Liver (tissue), 9 donors: ENCODE measurements around the gene FSIP2. TPM values are rescaled to one million over a fixed set of nuclear protein-coding genes. Genes with fewer than 3 reads are reported as not detected.
"Not testable (repeated sequence)": the region's sequence is repeated elsewhere in the genome, so short reads cannot be mapped to it uniquely, and the experiment has no call there.

ENCODE experiments used
- DNase-seq: peaks from one replicate; pipeline ENCODE4 v3.0.0-alpha.2; 2017; ENCODE audit warnings: low spot score
- H3K27ac ChIP-seq, 2 donors: one replicate each; pipeline ENCODE4 v1.7.0; 2013; ENCODE audit warnings: inconsistent platforms in 2 of 2, low read length in 2 of 2, control low read depth in 1 of 2, low read depth in 1 of 2, mild to moderate bottlenecking in 1 of 2
- H3K27me3 ChIP-seq, 4 donors: one replicate each; pipeline versions ENCODE4 v1.6.1 to v1.7.0; 2013; ENCODE audit warnings: low read length in 3 of 4, inconsistent platforms in 1 of 4, mild to moderate bottlenecking in 1 of 4, moderate library complexity in 1 of 4; ENCODE audit not compliant: control insufficient read depth in 4 of 4, insufficient read depth in 4 of 4
- H3K36me3 ChIP-seq, 4 donors: one replicate each; pipeline versions ENCODE4 v1.6.1 to v1.7.0; 2013; ENCODE audit warnings: low read length in 3 of 4, mild to moderate bottlenecking in 3 of 4, low read depth in 1 of 4, moderate library complexity in 1 of 4; ENCODE audit not compliant: control insufficient read depth in 4 of 4, insufficient read depth in 3 of 4
- H3K4me1 ChIP-seq, 4 donors: one replicate each; pipeline versions ENCODE4 v1.6.1 to v1.7.0; 2013; ENCODE audit warnings: low read length in 3 of 4, mild to moderate bottlenecking in 3 of 4, moderate library complexity in 1 of 4; ENCODE audit not compliant: control insufficient read depth in 4 of 4, insufficient read depth in 4 of 4
- H3K4me3 ChIP-seq, 3 donors: one replicate each; pipeline versions ENCODE4 v1.6.1 to v1.7.0; 2013; ENCODE audit warnings: low read length in 3 of 3, control low read depth in 1 of 3, low read depth in 1 of 3, mild to moderate bottlenecking in 1 of 3
- H3K9ac ChIP-seq, 2 donors: one replicate each; pipeline ENCODE4 v1.7.0; 2013; ENCODE audit warnings: low read length in 2 of 2, mild to moderate bottlenecking in 2 of 2, moderate library complexity in 2 of 2, control low read depth in 1 of 2, low read depth in 1 of 2
- H3K9me3 ChIP-seq, 4 donors: one replicate each; pipeline versions ENCODE4 v1.6.1 to v1.7.0; 2013; ENCODE audit warnings: low read length in 3 of 4; ENCODE audit not compliant: control insufficient read depth in 4 of 4
- ATF3 ChIP-seq: IDR thresholded peaks from 2 replicates; pipeline ENCODE4 v1.6.1; 2016; ENCODE audit warnings: antibody characterized with exemption
- CTCF ChIP-seq: fragments of 150-350 bp; IDR thresholded peaks from 2 replicates; pipeline ENCODE4 v1.5.1; 2017; ENCODE audit warnings: improper control_type of control experiment, low read depth, low read length; ENCODE audit not compliant: missing input control
- EGR1 ChIP-seq, 2 donors: IDR thresholded peaks; 2 replicates each; pipeline ENCODE4 v1.6.1; 2016 to 2018; ENCODE audit warnings: antibody characterized with exemption in 2 of 2, low read depth in 2 of 2
- FOXA1 ChIP-seq: IDR thresholded peaks from 2 replicates; pipeline ENCODE4 v1.6.1; 2016; ENCODE audit warnings: antibody characterized with exemption
- FOXA2 ChIP-seq: IDR thresholded peaks from 2 replicates; pipeline ENCODE4 v1.6.1; 2016; ENCODE audit warnings: antibody characterized with exemption
- GABPA ChIP-seq, 2 donors: IDR thresholded peaks in 1 of 2; conservative IDR thresholded peaks in 1 of 2; 2 replicates each; pipeline ENCODE4 v1.6.1; 2016; ENCODE audit warnings: antibody characterized with exemption in 2 of 2, mild to moderate bottlenecking in 1 of 2, moderate library complexity in 1 of 2
- HNF4A ChIP-seq, 2 donors: conservative IDR thresholded peaks; 2 replicates each; pipeline ENCODE4 v1.6.1; 2016; ENCODE audit warnings: antibody characterized with exemption in 2 of 2, mild to moderate bottlenecking in 2 of 2
- HNF4G ChIP-seq: IDR thresholded peaks from 2 replicates; pipeline ENCODE4 v1.6.1; 2016; ENCODE audit warnings: antibody characterized with exemption
- JUND ChIP-seq, 2 donors: IDR thresholded peaks; 2 replicates each; pipeline ENCODE4 v1.6.1; 2016; ENCODE audit warnings: antibody characterized with exemption in 2 of 2
- MAX ChIP-seq: IDR thresholded peaks from 2 replicates; pipeline ENCODE4 v1.6.1; 2016; ENCODE audit warnings: antibody characterized with exemption
- NR2F2 ChIP-seq: IDR thresholded peaks from 2 replicates; pipeline ENCODE4 v1.6.1; 2016; ENCODE audit warnings: antibody characterized with exemption
- RAD21 ChIP-seq, 2 donors: IDR thresholded peaks; 2 replicates each; pipeline ENCODE4 v1.6.1; 2016; ENCODE audit warnings: antibody characterized with exemption in 2 of 2, mild to moderate bottlenecking in 2 of 2
- REST ChIP-seq: IDR thresholded peaks from 2 replicates; pipeline ENCODE4 v1.6.1; 2016; ENCODE audit warnings: antibody characterized with exemption, mild to moderate bottlenecking
- RXRA ChIP-seq, 2 donors: IDR thresholded peaks; 2 replicates each; pipeline ENCODE4 v1.6.1; 2017 to 2018; ENCODE audit warnings: antibody characterized with exemption in 2 of 2, mild to moderate bottlenecking in 1 of 2
- SP1 ChIP-seq: IDR thresholded peaks from 2 replicates; pipeline ENCODE4 v1.6.1; 2018; ENCODE audit warnings: antibody characterized with exemption, mild to moderate bottlenecking
- TAF1 ChIP-seq: conservative IDR thresholded peaks from 2 replicates; pipeline ENCODE4 v1.6.1; 2016; ENCODE audit warnings: antibody characterized with exemption, mild to moderate bottlenecking
- YY1 ChIP-seq: IDR thresholded peaks from 2 replicates; pipeline ENCODE4 v1.6.1; 2016; ENCODE audit warnings: antibody characterized with exemption, mild to moderate bottlenecking
- ZBTB33 ChIP-seq: IDR thresholded peaks from 2 replicates; pipeline ENCODE4 v1.6.1; 2016; ENCODE audit warnings: antibody characterized with exemption
- WGBS: extraction: QIAGEN DNeasy Blood & Tissue Kit; methylation state at CpG from one replicate; pipeline ENCODE4 v1.1.7; 2013; 5-methylcytosine and 5-hydroxymethylcytosine counted together
- polyA plus RNA-seq, 2 donors: library from polyadenylated mRNA; stranded (reverse) in 1 of 2; unstranded in 1 of 2; fragments of 200-250 nt in 1 of 2; fragments of >200 nt in 1 of 2; fragmentation: Nextera tagmentation in 1 of 2; extraction: Ambion mirVana in 1 of 2; gene quantifications; one replicate each; pipeline versions ENCODE4 v1.2.1 to v1.2.3, GENCODE V29; 2013 to 2015
- total RNA-seq, 2 donors: library from RNA; depleted of rRNA; stranded (reverse); fragments of >200 nt; gene quantifications; one replicate each; pipeline ENCODE4 v1.2.3, GENCODE V29; 2014
- donor health status: healthy.
- donor health status: healthy.
- donor health status: healthy.
- donor health status: healthy.
- donor health status: healthy.

Gene FSIP2
- total and polyA plus RNA-seq, 4 donors = 0.01 to 0.75 (median 0.19) TPM

- Histone ChIP-seq H3K27me3 (no peaks in the 10 kb centered on the region), H3K9me3 (no peaks in the 10 kb centered on the region), H3K9ac (no peak overlapping the region), H3K4me3 (no peak overlapping the region), H3K4me1 (no peaks in the 10 kb centered on the region), H3K27ac (no peak overlapping the region), H3K36me3 (no peaks in the 10 kb centered on the region)
- no peak for DNase-seq
- TF ChIP-seq CTCF (no peak), HNF4G (no peak)
- 79% methylated on average over 1 of the region's 1 CpG for WGBS
These were observed 121.7 kb downstream of the FSIP2 start for GRCh38 chr2:185860321-185860720.

- Histone ChIP-seq H3K27me3 (no peaks in the 10 kb centered on the region), H3K9me3 (no peaks in the 10 kb centered on the region), H3K4me3 (no peak overlapping the region), H3K36me3 (no peaks in the 10 kb centered on the region), H3K27ac (no peak overlapping the region), H3K4me1 (no peaks in the 10 kb centered on the region), H3K9ac (no peak overlapping the region)
- TF ChIP-seq FOXA1 (no peak), TAF1 (no peak), NR2F2 (no peak), ATF3 (no peak), ZBTB33 (no peak), YY1 (no peak), MAX (no peak), JUND (IDR thresholded peaks at IDR 0.05) (no peak), REST (no peak), HNF4G (no peak), RAD21 (IDR thresholded peaks at IDR 0.05) (no peak), RXRA (IDR thresholded peaks at IDR 0.05) (no peak), GABPA (IDR thresholded peaks at IDR 0.05 in 1 of 2, conservative IDR thresholded peaks at IDR 0.05 in 1 of 2) (no peak), EGR1 (IDR thresholded peaks at IDR 0.05; ENCODE audit: low read depth in 2 of 2) (no peak), CTCF (no peak), SP1 (no peak), FOXA2 (no peak), HNF4A (conservative IDR thresholded peaks at IDR 0.05) (no peak)
- no peak for DNase-seq
- WGBS = 88% methylated on average over 7 of the region's 7 CpGs
These were observed 124.2 kb downstream of the FSIP2 start for GRCh38 chr2:185862657-185863398.

GRCh38 chr2:185864468-185865260 is 126.1 kb downstream of the FSIP2 start:
- H3K36me3 ChIP-seq, H3K4me3 ChIP-seq, H3K27ac ChIP-seq, H3K27me3 ChIP-seq, H3K9ac ChIP-seq, H3K4me1 ChIP-seq, DNase-seq, H3K9me3 ChIP-seq: not testable (repeated sequence)
- 86% methylated on average over 30 of the region's 31 CpGs for WGBS
